ENCODE measurements around the gene MYL5.
"Not testable (repeated sequence)": the region's sequence is repeated elsewhere in the genome, so short reads cannot be mapped to it uniquely, and the experiment has no call there.

The MYL5 gene

GRCh38 chr4:636628-637159 lies 37.6 kb upstream of the MYL5 start:
- no peak for DNase-seq

GRCh38 chr4:637536-638280 lies 36.6 kb upstream of the MYL5 start:
- no peak for DNase-seq

- DNase-seq, result not testable (repeated sequence)
These were observed 32.0 kb upstream of the MYL5 start for GRCh38 chr4:642366-642765.

- DNase-seq, result no peak
These were observed 27.9 kb upstream of the MYL5 start for GRCh38 chr4:646460-646859.

- DNase-seq, result no peak
These were observed 26.9 kb upstream of the MYL5 start for GRCh38 chr4:647481-647880.

- no peak for DNase-seq
These were observed 25.6 kb upstream of the MYL5 start for GRCh38 chr4:648579-649292.

- no peak for DNase-seq
These were observed 25.1 kb upstream of the MYL5 start for GRCh38 chr4:649293-649625.

- DNase-seq, result no peak
These were observed 24.5 kb upstream of the MYL5 start for GRCh38 chr4:649751-650310.

- DNase-seq, result no peak
These were observed 23.9 kb upstream of the MYL5 start for GRCh38 chr4:650461-650860.

- no peak for DNase-seq
These were observed 23.1 kb upstream of the MYL5 start for GRCh38 chr4:650951-651883.

- no peak for DNase-seq
These were observed 22.3 kb upstream of the MYL5 start for GRCh38 chr4:651884-652642.

- no peak for DNase-seq
These were observed 21.1 kb upstream of the MYL5 start for GRCh38 chr4:653080-653821.

GRCh38 chr4:653831-654502 lies 20.4 kb upstream of the MYL5 start:
- no peak for DNase-seq

- no peak for DNase-seq
These were observed 19.9 kb upstream of the MYL5 start for GRCh38 chr4:654503-654845.

- no peak for DNase-seq
These were observed 19.4 kb upstream of the MYL5 start for GRCh38 chr4:654871-655463.

GRCh38 chr4:655464-656151 lies 18.7 kb upstream of the MYL5 start:
- no peak for DNase-seq

GRCh38 chr4:656436-657337 lies 17.7 kb upstream of the MYL5 start:
- DNase-seq, result no peak

GRCh38 chr4:657338-657833 lies 17.0 kb upstream of the MYL5 start:
- DNase-seq, result no peak

Data from activated CD4-positive, alpha-beta T cell treated with anti-CD3 and anti-CD28 coated beads for 1 hour (primary cell).